ENCODE measurements around the gene THEM5. TPM values are rescaled to one million over a fixed set of nuclear protein-coding genes. Genes with fewer than 3 reads are reported as not detected.

THEM5 gene
- total and polyA plus RNA-seq, 7 donors: not detected

GRCh38 chr1:151837197-151837596, 16.3 kb downstream of the THEM5 start:
- Histone ChIP-seq H3K4me3 (no peak overlapping the region), H3K4me1 (peaks cover 10% of the 10 kb centered on the region), H3K27ac (no peak overlapping the region), H3K36me3 (ENCODE audit: insufficient read depth in 1 of 2, low read depth in 1 of 2) (no peaks in the 10 kb centered on the region), H3K9me3 (no peaks in the 10 kb centered on the region), H3K27me3 (ENCODE audit: insufficient read depth in 3 of 3, low read length in 2 of 3) (peaks cover 0 to 28% (median 17%) of the 10 kb centered on the region in 3 donors)
- DNase-seq (peak in 1 of 2 donors; percentile 35), ATAC-seq (no peak)
- intact Hi-C loops (cut with DNase I): loop anchor here (5.0 to 10.0 kb wide), 8 partner anchors 45 to 372 kb away; partner anchors contain the start of genes MRPL9 (in 2 of the 2), TDRKH (in 1 of the 2) and TUFT1 (in 1 of the 2)
- WGBS, 3 donors: 73 to 81% (median 81%) methylated on average over 3 of the region's 3 CpGs
- no peak for TF ChIP-seq CTCF (IDR thresholded peaks at IDR 0.05)

- ATAC-seq (no peak), DNase-seq (peak in 1 of 2 donors; percentile 21)
- Histone ChIP-seq H3K27ac (no peak overlapping the region), H3K9me3 (no peaks in the 10 kb centered on the region), H3K4me3 (no peak overlapping the region), H3K36me3 (ENCODE audit: insufficient read depth in 1 of 2, low read depth in 1 of 2) (no peaks in the 10 kb centered on the region), H3K4me1 (peaks cover 13% of the 10 kb centered on the region), H3K27me3 (ENCODE audit: insufficient read depth in 3 of 3, low read length in 2 of 3) (peaks cover 0 to 28% (median 17%) of the 10 kb centered on the region in 3 donors)
- no peak for TF ChIP-seq CTCF (IDR thresholded peaks at IDR 0.05)
- 96 to 100% (median 97%) methylated on average over 7 of the region's 7 CpGs for WGBS, 3 donors
- intact Hi-C loops (cut with DNase I): loop anchor here (5.0 to 10.0 kb wide), 8 partner anchors 43 to 371 kb away; partner anchors contain the start of genes MRPL9 (in 2 of the 2), TDRKH (in 1 of the 2) and TUFT1 (in 1 of the 2)
Measured at GRCh38 chr1:151835596-151835995, 17.9 kb downstream of the THEM5 start.

- WGBS, 3 donors: 64 to 87% (median 78%) methylated on average over 3 of the region's 3 CpGs
- Histone ChIP-seq H3K36me3 (ENCODE audit: insufficient read depth in 1 of 2, low read depth in 1 of 2) (no peaks in the 10 kb centered on the region), H3K27ac (no peak overlapping the region), H3K4me3 (no peak overlapping the region), H3K4me1 (peaks cover 25% of the 10 kb centered on the region), H3K27me3 (ENCODE audit: insufficient read depth in 3 of 3, low read length in 2 of 3) (peaks cover 0 to 20% (median 13%) of the 10 kb centered on the region in 3 donors), H3K9me3 (no peaks in the 10 kb centered on the region)
- no peak for TF ChIP-seq CTCF (IDR thresholded peaks at IDR 0.05)
- DNase-seq (peak in 1 of 2 donors; percentile 44), ATAC-seq (no peak)
- intact Hi-C loops (cut with DNase I): loop anchor here in 1 of 2 donors (10.0 kb wide), 3 partner anchors 69 to 369 kb away; partner anchors contain the start of gene MRPL9
Measured at GRCh38 chr1:151834239-151834638, 19.3 kb downstream of the THEM5 start.

- Histone ChIP-seq H3K4me3 (no peak overlapping the region), H3K4me1 (peaks cover 32% of the 10 kb centered on the region), H3K27ac (peak overlapping the region; percentile 96), H3K9me3 (no peaks in the 10 kb centered on the region), H3K27me3 (ENCODE audit: insufficient read depth in 3 of 3, low read length in 2 of 3) (peaks cover 0 to 10% (median 6%) of the 10 kb centered on the region in 3 donors), H3K36me3 (ENCODE audit: insufficient read depth in 1 of 2, low read depth in 1 of 2) (no peaks in the 10 kb centered on the region)
- no peak for ATAC-seq
- no peak for DNase-seq
- intact Hi-C loops (cut with DNase I): loop anchor here in 1 of 2 donors (10.0 kb wide), 3 partner anchors 69 to 369 kb away; partner anchors contain the start of gene MRPL9
- TF ChIP-seq CTCF (IDR thresholded peaks at IDR 0.05): no peak
- WGBS, 3 donors: 75 to 90% (median 76%) methylated on average over 8 of the region's 8 CpGs
Measured at GRCh38 chr1:151833172-151833900, 20.2 kb downstream of the THEM5 start.

Data from psoas muscle (tissue), 8 donors.